Measurements from ENCODE around the gene XPO5.

DNA sequence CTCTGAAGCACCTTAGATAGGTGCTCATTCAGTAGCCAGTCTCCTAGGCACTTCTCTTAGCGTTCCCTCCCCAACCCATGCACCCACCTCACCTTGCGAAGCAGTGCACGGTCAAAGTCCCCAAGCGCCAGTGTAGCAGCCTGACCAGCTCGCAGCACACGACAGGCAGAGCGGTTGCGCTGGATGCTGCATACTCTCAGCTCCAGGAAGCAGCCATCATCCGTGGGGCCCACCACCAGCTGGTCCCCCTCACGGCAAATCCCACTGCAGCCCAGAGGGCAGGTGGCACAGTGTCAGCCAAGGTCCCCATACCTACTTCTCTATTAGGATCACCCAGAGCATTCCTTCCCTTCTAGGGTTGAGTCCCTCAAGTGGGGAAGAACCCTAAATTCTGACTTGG is 46.7 kb upstream of the XPO5 start:
- TF ChIP-seq, protein P1, sequence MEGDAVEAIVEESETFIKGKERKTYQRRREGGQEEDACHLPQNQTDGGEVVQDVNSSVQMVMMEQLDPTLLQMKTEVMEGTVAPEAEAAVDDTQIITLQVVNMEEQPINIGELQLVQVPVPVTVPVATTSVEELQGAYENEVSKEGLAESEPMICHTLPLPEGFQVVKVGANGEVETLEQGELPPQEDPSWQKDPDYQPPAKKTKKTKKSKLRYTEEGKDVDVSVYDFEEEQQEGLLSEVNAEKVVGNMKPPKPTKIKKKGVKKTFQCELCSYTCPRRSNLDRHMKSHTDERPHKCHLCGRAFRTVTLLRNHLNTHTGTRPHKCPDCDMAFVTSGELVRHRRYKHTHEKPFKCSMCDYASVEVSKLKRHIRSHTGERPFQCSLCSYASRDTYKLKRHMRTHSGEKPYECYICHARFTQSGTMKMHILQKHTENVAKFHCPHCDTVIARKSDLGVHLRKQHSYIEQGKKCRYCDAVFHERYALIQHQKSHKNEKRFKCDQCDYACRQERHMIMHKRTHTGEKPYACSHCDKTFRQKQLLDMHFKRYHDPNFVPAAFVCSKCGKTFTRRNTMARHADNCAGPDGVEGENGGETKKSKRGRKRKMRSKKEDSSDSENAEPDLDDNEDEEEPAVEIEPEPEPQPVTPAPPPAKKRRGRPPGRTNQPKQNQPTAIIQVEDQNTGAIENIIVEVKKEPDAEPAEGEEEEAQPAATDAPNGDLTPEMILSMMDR (IDR thresholded peaks at IDR 0.05) = no peak
- no peak for TF ChIP-seq POLR2AphosphoS5 (IDR thresholded peaks at IDR 0.05)
- no peak for TF ChIP-seq EP300 (IDR thresholded peaks at IDR 0.05)

All from suprapubic skin (tissue), 4 donors.